Caco-2 (cell line): ENCODE measurements around the gene RIOK2. TPM values are rescaled to one million over a fixed set of nuclear protein-coding genes. Genes with fewer than 3 reads are reported as not detected.
"Not testable (repeated sequence)": the region's sequence is repeated elsewhere in the genome, so short reads cannot be mapped to it uniquely, and the experiment has no call there.

Source experiments
- BruUV-seq: library from RNA; stranded (reverse); fragments of 400-500 nt; replicated peaks from 2 replicates; lab custom pipeline; 2021; lab: Mats Ljungman, UMichigan
- CTCF ChIA-PET: fragments of 300-600 bp; sonication (Branson Sonifier 250); formaldehyde crosslinking; loops from one replicate; lab custom pipeline; 2022; ENCODE audit warnings: antibody characterized with exemption; lab: Charles Lee
- POLR2A ChIA-PET: fragments of 300-600 bp; sonication (Branson Sonifier 250); formaldehyde crosslinking; loops from one replicate; lab custom pipeline; 2022; ENCODE audit warnings: antibody characterized with exemption; lab: Charles Lee
- DNase-seq, 2 experiments: peaks; one replicate each; pipeline versions ENCODE4 v3.0.0 to v3.0.0-alpha.2; 2020 to 2022
- H3K27me3 ChIP-seq: replicated peaks from 2 replicates; pipeline ENCODE4 v1.6.0; 2011; ENCODE audit warnings: low read length; ENCODE audit not compliant: control insufficient read depth, insufficient read depth
- H3K36me3 ChIP-seq: 2 replicates; pipeline ENCODE4 v1.5.1; 2011; ENCODE audit warnings: low read length; ENCODE audit not compliant: control insufficient read depth, insufficient read depth
- H3K4me1 ChIP-seq: fragments of 250-450 bp; sonication (Bioruptor Pico); 2 replicates; pipeline ENCODE4 v1.5.1; 2020; ENCODE audit warnings: mild to moderate bottlenecking
- H3K4me3 ChIP-seq: 2 replicates; pipeline ENCODE4 v1.5.1; 2011; ENCODE audit warnings: low read depth, mild to moderate bottlenecking, control low read depth, low read length
- H3K9me3 ChIP-seq: fragments of 250-450 bp; sonication (Bioruptor Pico); 2 replicates; pipeline ENCODE4 v1.5.1; 2020; ENCODE audit warnings: mild to moderate bottlenecking, moderate library complexity
- H3K27ac Mint-ChIP-seq: one replicate; pipeline ENCODE4 v1.8.0; 2022; ENCODE audit warnings: mixed read lengths; ENCODE audit not compliant: unreplicated experiment
- H3K27me3 Mint-ChIP-seq: one replicate; pipeline ENCODE4 v1.8.0; 2022; ENCODE audit warnings: mixed read lengths; ENCODE audit not compliant: insufficient read depth, unreplicated experiment
- H3K36me3 Mint-ChIP-seq: one replicate; pipeline ENCODE4 v1.8.0; 2022; ENCODE audit warnings: mild to moderate bottlenecking, mixed read lengths; ENCODE audit not compliant: insufficient read depth, unreplicated experiment
- H3K4me1 Mint-ChIP-seq: one replicate; pipeline ENCODE4 v1.8.0; 2022; ENCODE audit warnings: low read depth, mixed read lengths; ENCODE audit not compliant: unreplicated experiment
- H3K4me3 Mint-ChIP-seq: one replicate; pipeline ENCODE4 v1.8.0; 2022; ENCODE audit warnings: mild to moderate bottlenecking, moderate library complexity, mixed read lengths; ENCODE audit not compliant: unreplicated experiment
- H3K9me3 Mint-ChIP-seq: one replicate; pipeline ENCODE4 v1.8.0; 2022; ENCODE audit warnings: mixed read lengths; ENCODE audit not compliant: unreplicated experiment
- intact Hi-C: fragments of 100-400 bp; cut with micrococcal nuclease; formaldehyde crosslinking; loops from one replicate; pipeline ENCODE4 v1.10.0; 2022; ENCODE audit not compliant: unreplicated experiment
- total RNA-seq: library from RNA; stranded (reverse); gene quantifications from 2 replicates; pipeline ENCODE4 v1.2.3, GENCODE V29; 2022
- TF ChIP-seq, protein P1 (sequence below), 2 experiments: fragments of 200-600 bp in 1 of 2; IDR thresholded peaks; 1 replicate in 1 of 2; 2 replicates in 1 of 2; pipeline versions ENCODE4 v1.5.1 to v1.8.0; 2011 to 2022; ENCODE audit warnings: antibody characterized with exemption in 1 of 2, control low read depth in 1 of 2, inconsistent platforms in 1 of 2, low read depth in 1 of 2, low read length in 1 of 2, mild to moderate bottlenecking in 1 of 2, moderate library complexity in 1 of 2; ENCODE audit not compliant: insufficient read depth in 1 of 2, severe bottlenecking in 1 of 2, unreplicated experiment in 1 of 2

Gene RIOK2
- total RNA-seq, 1 experiment from 2014 or later = 36.3 TPM

DNA sequence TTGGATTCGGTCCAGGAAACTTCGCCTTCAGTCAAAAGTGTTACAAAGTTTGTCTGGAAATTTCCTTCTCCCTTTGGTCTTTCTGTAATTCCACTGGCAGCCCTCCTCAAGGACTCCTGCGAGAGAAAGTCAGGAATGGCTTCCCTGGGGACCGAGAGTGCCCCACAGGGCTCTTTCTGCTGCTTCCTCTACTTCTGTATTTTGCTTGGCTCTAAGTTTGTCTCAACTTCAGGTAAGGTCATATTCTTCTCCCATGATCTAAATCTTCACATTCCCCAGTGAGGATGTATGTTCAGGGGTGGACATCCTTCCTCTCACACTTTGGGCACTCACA lies 10.3 kb upstream of the RIOK2 start:
- no peak overlapping the region for H3K4me3 Mint-ChIP-seq
- ChIA-PET POLR2A (no interaction called here), CTCF (no interaction called here)
- Histone ChIP-seq H3K9me3 (no peaks in the 10 kb centered on the region), H3K36me3 (no peaks in the 10 kb centered on the region), H3K27me3 (no peaks in the 10 kb centered on the region), H3K4me1 (peaks cover 5% of the 10 kb centered on the region; the same call in 1 of the 2 replicates), H3K4me3 (no peak overlapping the region)
- H3K27ac Mint-ChIP-seq = no peak overlapping the region
- H3K27me3 Mint-ChIP-seq = no peaks in the 10 kb centered on the region
- TF ChIP-seq, protein P1, sequence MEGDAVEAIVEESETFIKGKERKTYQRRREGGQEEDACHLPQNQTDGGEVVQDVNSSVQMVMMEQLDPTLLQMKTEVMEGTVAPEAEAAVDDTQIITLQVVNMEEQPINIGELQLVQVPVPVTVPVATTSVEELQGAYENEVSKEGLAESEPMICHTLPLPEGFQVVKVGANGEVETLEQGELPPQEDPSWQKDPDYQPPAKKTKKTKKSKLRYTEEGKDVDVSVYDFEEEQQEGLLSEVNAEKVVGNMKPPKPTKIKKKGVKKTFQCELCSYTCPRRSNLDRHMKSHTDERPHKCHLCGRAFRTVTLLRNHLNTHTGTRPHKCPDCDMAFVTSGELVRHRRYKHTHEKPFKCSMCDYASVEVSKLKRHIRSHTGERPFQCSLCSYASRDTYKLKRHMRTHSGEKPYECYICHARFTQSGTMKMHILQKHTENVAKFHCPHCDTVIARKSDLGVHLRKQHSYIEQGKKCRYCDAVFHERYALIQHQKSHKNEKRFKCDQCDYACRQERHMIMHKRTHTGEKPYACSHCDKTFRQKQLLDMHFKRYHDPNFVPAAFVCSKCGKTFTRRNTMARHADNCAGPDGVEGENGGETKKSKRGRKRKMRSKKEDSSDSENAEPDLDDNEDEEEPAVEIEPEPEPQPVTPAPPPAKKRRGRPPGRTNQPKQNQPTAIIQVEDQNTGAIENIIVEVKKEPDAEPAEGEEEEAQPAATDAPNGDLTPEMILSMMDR (IDR thresholded peaks at IDR 0.05; ENCODE audit: insufficient read depth in 1 of 2, low read depth in 1 of 2, low read length in 1 of 2, severe bottlenecking in 1 of 2, unreplicated experiment in 1 of 2) = no peak
- no TSS peak for BruUV-seq
- no peak for DNase-seq
- no peaks in the 10 kb centered on the region for H3K36me3 Mint-ChIP-seq
- intact Hi-C loops = no loop called here
- H3K4me1 Mint-ChIP-seq = no peaks in the 10 kb centered on the region
- H3K9me3 Mint-ChIP-seq = peaks cover 19% of the 10 kb centered on the region

DNA sequence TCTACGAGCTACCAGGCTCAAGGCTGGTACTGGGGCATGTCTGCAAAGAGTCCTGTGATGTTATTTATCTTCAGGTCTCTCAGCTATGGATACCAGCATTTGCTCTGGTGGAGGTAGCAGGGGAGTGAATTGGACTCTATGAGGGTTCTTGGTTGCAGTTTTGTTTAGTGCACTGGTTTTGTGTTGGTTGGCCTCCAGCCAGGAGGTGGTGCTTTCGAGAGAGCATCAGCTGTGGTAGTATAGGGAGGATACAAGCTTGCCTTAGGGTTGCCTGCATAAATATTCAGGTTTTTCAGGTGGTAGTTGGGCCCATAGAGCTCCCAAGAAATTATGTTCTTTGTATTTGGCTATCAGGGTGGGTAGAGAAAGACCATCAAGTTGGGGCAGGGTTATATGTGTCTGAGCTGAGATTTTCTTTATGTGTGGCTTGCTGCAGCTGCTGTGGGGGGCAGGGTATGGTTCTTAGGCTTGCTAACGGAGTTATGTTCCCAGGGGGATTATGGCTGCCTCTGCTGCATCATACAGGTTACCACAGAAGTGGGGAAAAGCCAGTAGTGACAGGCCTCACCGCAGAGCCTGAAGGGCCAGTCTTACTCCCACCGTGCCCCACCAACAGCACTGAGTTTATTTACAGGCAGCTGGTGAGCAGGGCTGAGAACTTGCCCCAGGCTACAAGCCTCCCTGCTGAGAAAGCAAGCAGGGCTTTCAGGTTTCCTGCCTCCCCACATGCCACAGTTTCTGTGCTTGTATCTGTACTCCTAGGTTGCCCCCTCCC lies 9.7 kb upstream of the RIOK2 start:
- no peak overlapping the region for H3K27ac Mint-ChIP-seq
- Histone ChIP-seq H3K27me3 (no peaks in the 10 kb centered on the region), H3K36me3 (no peaks in the 10 kb centered on the region), H3K4me3 (no peak overlapping the region), H3K4me1 (peaks cover 5% of the 10 kb centered on the region; the same call in 1 of the 2 replicates), H3K9me3 (no peaks in the 10 kb centered on the region)
- no peaks in the 10 kb centered on the region for H3K4me1 Mint-ChIP-seq
- TF ChIP-seq, protein P1 (IDR thresholded peaks at IDR 0.05; ENCODE audit: insufficient read depth in 1 of 2, low read depth in 1 of 2, low read length in 1 of 2, severe bottlenecking in 1 of 2, unreplicated experiment in 1 of 2) = no peak
- no peak overlapping the region for H3K4me3 Mint-ChIP-seq
- no peaks in the 10 kb centered on the region for H3K27me3 Mint-ChIP-seq
- POLR2A ChIA-PET = no interaction called here
- peaks cover 19% of the 10 kb centered on the region for H3K9me3 Mint-ChIP-seq
- CTCF ChIA-PET = interaction anchor here (1.0 kb wide), 1 partner anchor 39 kb away, joined by 5 read pairs; no protein-coding TSS in a partner anchor
- H3K36me3 Mint-ChIP-seq = no peaks in the 10 kb centered on the region
- intact Hi-C loops = no loop called here
- no TSS peak for BruUV-seq
- DNase-seq = no peak

DNA sequence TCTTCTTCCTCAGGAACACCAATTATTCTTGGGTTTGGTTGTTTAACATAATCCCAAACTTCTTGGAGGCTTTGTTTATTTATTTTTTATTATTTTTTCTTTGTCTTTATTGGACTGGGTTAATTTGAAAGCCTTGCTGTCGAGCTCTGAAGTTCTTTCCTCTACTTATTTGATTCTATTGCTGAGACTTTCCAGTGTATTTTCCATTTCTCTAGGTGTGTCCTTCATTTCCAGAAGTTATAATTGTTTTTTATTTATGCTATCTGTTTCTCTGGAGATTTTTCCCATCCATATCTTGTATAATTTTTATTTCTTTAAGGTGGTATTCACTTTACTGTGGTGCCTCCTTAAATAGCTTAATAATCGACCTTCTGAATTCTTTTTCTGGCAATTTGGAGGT lies 8.8 kb upstream of the RIOK2 start:
- Histone ChIP-seq H3K4me3 (no peak overlapping the region), H3K9me3 (no peaks in the 10 kb centered on the region), H3K36me3 (no peaks in the 10 kb centered on the region), H3K27me3 (no peaks in the 10 kb centered on the region), H3K4me1 (peaks cover 5% of the 10 kb centered on the region; the same call in 1 of the 2 replicates)
- no peak for DNase-seq
- Mint-ChIP-seq H3K27me3 (no peaks in the 10 kb centered on the region), H3K27ac (no peak overlapping the region), H3K4me3 (no peak overlapping the region), H3K9me3 (peaks cover 19% of the 10 kb centered on the region), H3K36me3 (no peaks in the 10 kb centered on the region), H3K4me1 (no peaks in the 10 kb centered on the region)
- no TSS peak for BruUV-seq
- TF ChIP-seq, protein P1 (IDR thresholded peaks at IDR 0.05; ENCODE audit: insufficient read depth in 1 of 2, low read depth in 1 of 2, low read length in 1 of 2, severe bottlenecking in 1 of 2, unreplicated experiment in 1 of 2) = no peak
- POLR2A ChIA-PET = no interaction called here
- intact Hi-C loops = no loop called here
- CTCF ChIA-PET = interaction anchor here (1.0 kb wide), 1 partner anchor 40 kb away, joined by 5 read pairs; no protein-coding TSS in a partner anchor

DNA sequence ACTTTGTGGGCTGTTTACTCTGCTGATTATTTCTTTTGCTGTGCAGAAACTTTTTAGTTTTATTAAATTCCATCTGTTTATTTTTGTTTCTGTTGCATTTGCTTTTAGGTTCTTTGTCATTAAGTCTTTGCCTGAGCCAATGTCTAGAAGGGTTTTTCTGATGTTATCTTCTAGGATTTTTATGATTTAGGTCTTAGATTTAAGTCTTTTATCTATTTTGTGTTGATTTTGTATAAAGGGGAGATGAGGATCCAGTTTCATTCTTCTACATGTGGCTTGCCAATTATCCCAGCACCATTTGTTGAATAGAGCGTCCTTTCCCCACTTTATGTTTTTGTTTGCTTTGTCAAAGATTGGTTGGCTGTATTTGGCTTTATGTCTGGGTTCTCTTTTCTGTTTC lies 6.5 kb upstream of the RIOK2 start:
- H3K4me3 Mint-ChIP-seq, H3K36me3 Mint-ChIP-seq, H3K4me1 Mint-ChIP-seq, DNase-seq, CTCF ChIA-PET, BruUV-seq, intact Hi-C loops, H3K27ac Mint-ChIP-seq, H3K9me3 ChIP-seq, H3K36me3 ChIP-seq, H3K27me3 ChIP-seq, H3K4me3 ChIP-seq, POLR2A ChIA-PET, H3K27me3 Mint-ChIP-seq: not testable (repeated sequence)
- H3K9me3 Mint-ChIP-seq = peaks cover 19% of the 10 kb centered on the region
- H3K4me1 ChIP-seq = peaks cover 14% of the 10 kb centered on the region; the same call in 1 of the 2 replicates
